Gastroesophageal sphincter (tissue), 3 donors: ENCODE results near the gene NTRK1.

Experiments used
- CTCF ChIP-seq, 4 experiments: fragments of 200-600 bp in 2 of 4; fragments of 450-650 bp in 2 of 4; sonication (generic) in 1 of 4; IDR thresholded peaks; one replicate each; pipeline ENCODE4 v1.5.1; 2017 to 2019; ENCODE audit warnings: antibody characterized with exemption in 4 of 4, mild to moderate bottlenecking in 2 of 4, moderate library complexity in 2 of 4
- POLR2A ChIP-seq, 2 donors: fragments of 450-650 bp; IDR thresholded peaks; one replicate each; pipeline ENCODE4 v1.6.1; 2017; ENCODE audit warnings: antibody characterized with exemption in 2 of 2, mild to moderate bottlenecking in 2 of 2, moderate library complexity in 1 of 2
- POLR2AphosphoS5 ChIP-seq: sonication (generic); formaldehyde crosslinking; IDR thresholded peaks from one replicate; pipeline ENCODE4 v1.6.1; 2017; ENCODE audit warnings: antibody characterized with exemption

GRCh38 chr1:156862584-156862983 is 1.9 kb downstream of the NTRK1 start:
- TF ChIP-seq CTCF (IDR thresholded peaks at IDR 0.05): no peak
- no peak for TF ChIP-seq POLR2AphosphoS5
- TF ChIP-seq POLR2A (IDR thresholded peaks at IDR 0.05): no peak
